NCI-H187 treated with DMSO at 0.1 percent for 48 hours (cell line): ENCODE results near the gene BCAR1.
"Not testable (repeated sequence)": the region's sequence is repeated elsewhere in the genome, so short reads cannot be mapped to it uniquely, and the experiment has no call there.

ENCODE experiments used
- DNase-seq: peaks from one replicate; lab custom pipeline; 2025; lab: John Stamatoyannopoulos, UW

BCAR1 gene

GRCh38 chr16:75251280-75252048, at the start of gene BCAR1:
TSS of gene BCAR1 (minus strand) at chr16:75251624. CDS start at chr16:75251482, 142 bp downstream.
- no peak for DNase-seq

DNA sequence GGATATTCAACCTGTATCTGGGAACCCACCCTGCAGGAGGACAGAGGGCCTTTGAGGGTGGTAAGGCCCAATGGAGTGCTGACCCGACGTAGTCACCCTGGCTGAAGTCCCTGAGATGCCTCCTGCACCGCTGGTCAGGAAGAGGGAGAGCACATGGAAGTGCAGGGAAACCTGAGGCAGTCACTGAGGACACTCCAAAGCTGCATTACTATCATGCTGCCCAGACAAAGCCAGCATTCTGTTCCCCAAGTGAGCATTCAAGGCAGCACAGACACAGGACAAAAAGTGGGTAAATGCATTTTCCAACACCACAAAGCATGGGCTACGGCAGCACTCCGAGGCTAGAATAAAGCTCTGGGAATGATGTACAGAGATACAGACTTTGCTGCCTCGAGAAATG, 46.8 kb upstream of the BCAR1 start:
- no peak for DNase-seq

- no peak for DNase-seq
These were observed 45.2 kb upstream of the BCAR1 start for GRCh38 chr16:75296606-75297005.

GRCh38 chr16:75294773-75295459, 43.5 kb upstream of the BCAR1 start:
- DNase-seq: no peak

- no peak for DNase-seq
These were observed 42.3 kb upstream of the BCAR1 start for GRCh38 chr16:75293772-75294171.

GRCh38 chr16:75293173-75293572, 41.7 kb upstream of the BCAR1 start:
- DNase-seq: no peak

DNA sequence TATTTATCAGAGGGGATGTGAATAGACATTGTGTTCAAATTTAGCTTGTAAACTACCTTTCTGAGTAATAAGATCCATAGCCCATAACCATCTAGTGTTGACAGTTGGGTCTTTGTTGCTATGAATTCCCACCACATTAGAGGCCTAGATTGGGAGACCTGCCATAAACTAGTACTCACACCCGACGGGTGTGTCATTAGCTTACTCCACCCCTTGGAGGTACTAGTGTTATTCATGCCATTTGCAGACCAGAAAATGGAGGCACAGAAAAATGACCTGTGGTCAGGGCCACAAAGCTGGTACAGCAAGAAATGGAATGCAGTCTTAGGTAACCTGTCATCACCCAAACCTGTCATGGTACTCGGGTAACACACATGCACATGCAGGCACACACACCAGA, 41.3 kb upstream of the BCAR1 start:
- no peak for DNase-seq

DNA sequence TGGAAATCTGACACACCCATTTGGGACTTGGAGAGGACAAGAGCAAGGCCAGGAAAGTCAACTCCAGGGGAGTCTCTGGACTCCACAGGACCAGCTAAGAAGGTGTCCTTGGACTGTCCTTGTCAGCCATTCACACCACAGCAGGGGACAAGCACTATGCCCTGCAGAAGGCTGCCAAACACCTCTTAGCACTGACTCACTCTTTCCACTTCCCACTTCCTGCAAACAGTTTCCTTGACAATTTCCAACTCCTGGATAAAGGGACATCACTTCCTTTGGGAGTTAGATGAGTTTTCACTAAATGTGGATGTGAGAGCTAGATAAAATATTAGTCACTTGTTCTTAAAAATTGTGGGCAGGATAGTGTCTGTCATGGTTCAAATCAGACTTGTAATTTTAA, 37.8 kb upstream of the BCAR1 start:
- DNase-seq: no peak

DNA sequence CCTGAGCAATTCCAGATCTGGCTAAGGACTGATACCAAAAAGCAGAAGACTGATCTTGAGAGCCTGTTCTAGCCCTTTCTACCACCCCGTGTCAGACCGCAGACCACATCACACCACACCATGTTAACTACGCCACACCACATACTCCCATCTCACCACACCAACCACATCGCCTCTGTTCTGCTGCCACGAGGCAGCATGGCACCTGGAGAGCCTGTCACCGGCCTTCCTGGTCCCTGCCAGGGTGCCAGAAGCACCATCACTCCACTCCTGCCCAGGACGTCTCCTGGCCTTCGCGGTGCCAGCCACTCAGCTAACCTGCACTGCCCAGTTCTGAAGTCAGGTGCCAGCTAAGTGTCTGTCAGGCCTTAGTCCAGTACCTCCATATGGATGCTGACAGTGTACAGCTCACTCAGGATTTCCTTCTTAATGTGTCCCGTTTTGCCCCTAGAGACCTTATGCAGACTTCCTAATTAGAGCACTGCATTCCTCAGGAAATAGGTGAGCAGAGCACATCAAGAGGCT, 37.2 kb upstream of the BCAR1 start:
- no peak for DNase-seq

DNA sequence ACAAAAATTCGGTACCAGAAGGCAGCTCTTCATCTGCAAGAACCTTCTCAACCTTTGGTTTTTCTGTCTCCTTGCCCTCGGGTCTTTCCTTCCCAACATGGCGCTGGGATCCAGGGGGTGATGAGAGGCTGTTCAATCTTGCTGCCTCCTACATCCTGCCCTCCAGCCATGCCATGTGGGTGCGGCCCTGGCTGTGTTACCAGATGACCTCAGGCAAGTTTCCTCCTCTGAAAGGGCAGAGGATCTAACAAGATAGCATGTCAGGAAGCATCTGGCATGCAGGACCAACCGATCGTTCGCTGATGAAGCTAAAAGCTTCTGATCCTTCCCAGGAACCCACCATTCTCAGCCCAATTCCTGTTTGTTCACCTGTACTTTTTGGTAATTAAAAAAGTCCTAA, 36.8 kb upstream of the BCAR1 start:
- no peak for DNase-seq

DNA sequence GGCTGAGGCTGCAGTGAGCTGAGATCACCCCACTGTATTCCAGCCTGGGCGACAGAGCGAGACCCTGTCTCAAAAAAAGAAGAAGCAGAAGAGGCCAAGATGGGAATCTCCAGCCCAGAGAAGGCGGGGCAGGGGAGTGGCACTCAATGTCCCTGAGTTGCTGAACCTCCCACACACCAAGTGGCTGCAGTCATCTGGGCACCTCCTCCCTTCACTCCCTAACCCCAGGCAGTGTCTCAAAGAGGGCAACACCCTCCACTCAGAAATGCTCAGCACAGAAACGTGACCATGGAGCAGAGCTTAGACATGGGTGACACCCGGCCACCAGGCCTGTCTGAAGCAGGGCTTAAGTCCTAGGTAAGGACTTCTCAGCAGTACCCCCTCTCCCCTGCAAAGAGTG, 36.3 kb upstream of the BCAR1 start:
- no peak for DNase-seq

- no peak for DNase-seq
These were observed 35.0 kb upstream of the BCAR1 start for GRCh38 chr16:75286389-75286788.

DNA sequence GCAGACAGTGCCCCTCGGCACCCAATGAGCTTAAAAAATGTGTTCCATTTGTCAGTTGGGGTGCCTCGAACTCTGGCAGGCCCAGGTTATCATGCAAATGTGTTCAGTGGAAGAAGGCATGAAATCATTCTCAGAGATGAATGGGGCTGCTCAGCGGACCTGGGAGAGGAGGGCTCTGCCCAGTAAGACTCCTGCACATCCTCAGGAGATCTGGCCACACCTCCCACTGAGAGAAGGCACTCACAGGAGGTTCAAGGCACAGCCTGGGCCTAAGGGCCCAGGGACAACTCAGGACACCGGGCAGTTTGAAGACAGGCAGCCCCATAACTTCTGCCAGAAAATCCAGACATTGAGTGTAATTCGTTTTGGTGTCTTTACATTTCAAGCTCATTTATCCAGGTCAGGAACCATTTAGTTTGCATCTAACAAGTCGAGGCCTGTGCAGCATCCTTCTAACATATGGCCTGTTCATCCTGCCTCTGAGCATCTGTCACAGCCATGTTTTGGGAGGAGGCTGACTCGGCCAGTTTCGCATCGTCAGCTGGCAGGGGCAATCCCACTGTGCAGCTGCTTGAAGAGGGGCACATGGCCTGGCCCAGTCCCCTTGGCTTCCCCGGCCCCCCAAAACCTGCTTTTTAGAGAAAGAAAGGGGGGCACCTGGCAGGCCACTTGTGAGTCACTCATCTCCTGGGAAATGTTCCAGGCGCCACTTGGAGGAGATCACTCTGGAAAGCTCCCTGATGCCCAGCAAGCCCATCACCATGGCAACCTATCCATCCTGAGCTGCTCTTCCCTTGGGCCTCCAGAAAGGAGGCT, 31.2 kb upstream of the BCAR1 start:
- no peak for DNase-seq

DNA sequence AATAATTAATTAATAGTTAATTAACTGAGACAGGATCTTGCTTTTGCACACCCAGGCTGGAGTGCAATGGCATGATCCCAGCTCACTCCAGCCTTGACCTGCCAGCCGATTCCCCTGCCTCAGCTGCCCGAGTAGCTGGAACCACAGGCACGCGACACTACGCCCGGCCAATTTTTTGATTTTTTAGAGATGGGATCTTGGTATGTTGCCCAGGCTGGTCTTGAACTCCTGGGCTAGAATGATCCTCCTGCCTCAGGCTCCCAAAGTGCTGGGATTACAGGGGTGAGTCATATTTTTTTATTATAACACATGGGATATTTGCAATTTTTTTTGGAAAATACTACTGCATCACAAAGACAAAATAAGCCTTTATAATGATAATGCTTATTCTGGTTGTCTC, 30.4 kb upstream of the BCAR1 start:
- DNase-seq: no peak

DNA sequence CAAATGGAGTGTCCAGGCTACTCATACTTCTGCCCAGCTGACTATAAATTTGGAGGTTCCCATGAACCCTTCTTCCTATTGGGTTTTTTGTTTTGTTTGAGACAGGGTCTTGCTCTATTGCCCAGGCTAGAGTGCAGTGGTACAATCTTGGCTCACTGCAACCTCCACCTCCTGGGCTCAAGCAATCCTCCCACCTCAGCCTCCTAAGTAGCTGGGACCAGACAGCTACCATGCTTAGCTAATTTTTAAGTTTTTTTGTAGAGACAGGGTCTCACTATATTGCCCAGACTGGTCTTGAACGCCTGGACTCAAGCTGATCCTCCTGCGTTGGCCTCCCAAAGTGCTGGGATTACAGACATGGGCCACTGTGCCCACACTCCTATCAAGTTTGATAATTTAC, 29.6 kb upstream of the BCAR1 start:
- DNase-seq: not testable (repeated sequence)

GRCh38 chr16:75280331-75280804, 28.9 kb upstream of the BCAR1 start:
- DNase-seq: no peak

GRCh38 chr16:75279305-75279704, 27.9 kb upstream of the BCAR1 start:
- no peak for DNase-seq

DNA sequence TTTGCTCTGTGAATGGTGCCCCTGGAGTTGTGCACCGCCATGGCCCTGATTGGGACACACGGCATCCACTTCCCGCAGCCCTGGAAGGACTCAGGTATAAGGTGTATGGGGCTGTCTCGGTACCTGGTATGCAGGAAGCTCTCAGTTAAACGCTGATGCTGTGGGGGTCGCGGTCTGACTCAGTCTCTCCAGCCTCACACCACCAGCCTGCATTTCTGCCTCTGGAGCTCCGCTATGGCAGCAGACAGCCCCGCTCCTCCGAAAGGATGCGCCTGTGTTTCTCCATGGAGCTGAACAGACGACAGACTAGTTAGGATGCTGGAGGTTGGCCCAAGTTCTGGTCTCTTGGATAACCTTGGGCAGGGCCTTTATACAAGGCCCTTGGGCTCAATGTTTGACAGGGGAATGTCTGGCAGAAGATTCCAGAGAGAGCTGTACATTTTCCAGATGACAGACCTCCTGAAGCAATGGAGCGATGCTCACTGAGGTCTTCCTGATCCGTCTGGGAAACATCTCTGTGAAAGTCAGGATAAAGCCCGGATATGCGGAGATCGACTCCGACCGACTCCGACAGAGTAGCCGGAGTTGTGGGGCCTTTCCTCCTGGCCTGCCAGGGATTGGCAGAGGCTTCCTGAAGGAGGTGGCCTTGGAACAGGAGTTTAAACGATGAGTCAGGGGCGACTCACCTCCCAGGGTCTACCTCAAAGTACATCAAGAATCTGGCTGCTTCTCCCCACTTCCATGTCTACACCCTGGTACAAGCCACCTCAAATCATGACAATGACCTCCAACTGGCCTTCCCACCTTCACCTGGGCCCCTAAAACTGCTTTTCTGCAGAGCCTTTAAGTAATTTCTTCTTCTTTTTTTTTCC, 21.9 kb upstream of the BCAR1 start:
- no peak for DNase-seq

GRCh38 chr16:75272629-75273028, 21.2 kb upstream of the BCAR1 start:
- DNase-seq: not testable (repeated sequence)

DNA sequence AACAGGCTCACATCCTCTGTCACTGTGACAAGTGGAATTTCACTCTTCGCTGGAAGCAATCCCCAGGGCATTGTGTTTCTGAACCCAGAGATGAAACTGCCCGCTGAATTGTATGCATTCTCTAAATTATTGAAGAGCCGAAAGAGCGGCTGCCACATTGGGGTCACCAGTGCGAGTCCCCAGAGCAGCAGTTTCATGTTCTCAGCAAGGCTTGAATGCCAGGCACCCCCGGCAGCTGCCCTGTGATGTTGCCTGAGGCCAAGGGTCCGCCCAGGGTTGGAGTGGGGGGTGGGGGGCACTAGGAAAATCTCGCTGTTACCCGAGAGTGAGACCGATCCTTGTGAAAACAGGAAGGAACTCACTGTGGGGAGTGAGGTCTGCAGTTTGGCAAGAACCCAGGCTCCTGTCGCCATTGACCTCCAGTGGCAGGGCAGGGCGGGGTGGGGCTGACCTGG, 20.7 kb upstream of the BCAR1 start:
- no peak for DNase-seq

- no peak for DNase-seq
These were observed 20.1 kb upstream of the BCAR1 start for GRCh38 chr16:75271441-75272096.
